ENCODE measurements around the gene ATCAY.
A peak's percentile ranks its signal among the peaks of the same experiment; 100 is the strongest.
"Not testable (repeated sequence)": the region's sequence is repeated elsewhere in the genome, so short reads cannot be mapped to it uniquely, and the experiment has no call there.

The ATCAY gene

DNA sequence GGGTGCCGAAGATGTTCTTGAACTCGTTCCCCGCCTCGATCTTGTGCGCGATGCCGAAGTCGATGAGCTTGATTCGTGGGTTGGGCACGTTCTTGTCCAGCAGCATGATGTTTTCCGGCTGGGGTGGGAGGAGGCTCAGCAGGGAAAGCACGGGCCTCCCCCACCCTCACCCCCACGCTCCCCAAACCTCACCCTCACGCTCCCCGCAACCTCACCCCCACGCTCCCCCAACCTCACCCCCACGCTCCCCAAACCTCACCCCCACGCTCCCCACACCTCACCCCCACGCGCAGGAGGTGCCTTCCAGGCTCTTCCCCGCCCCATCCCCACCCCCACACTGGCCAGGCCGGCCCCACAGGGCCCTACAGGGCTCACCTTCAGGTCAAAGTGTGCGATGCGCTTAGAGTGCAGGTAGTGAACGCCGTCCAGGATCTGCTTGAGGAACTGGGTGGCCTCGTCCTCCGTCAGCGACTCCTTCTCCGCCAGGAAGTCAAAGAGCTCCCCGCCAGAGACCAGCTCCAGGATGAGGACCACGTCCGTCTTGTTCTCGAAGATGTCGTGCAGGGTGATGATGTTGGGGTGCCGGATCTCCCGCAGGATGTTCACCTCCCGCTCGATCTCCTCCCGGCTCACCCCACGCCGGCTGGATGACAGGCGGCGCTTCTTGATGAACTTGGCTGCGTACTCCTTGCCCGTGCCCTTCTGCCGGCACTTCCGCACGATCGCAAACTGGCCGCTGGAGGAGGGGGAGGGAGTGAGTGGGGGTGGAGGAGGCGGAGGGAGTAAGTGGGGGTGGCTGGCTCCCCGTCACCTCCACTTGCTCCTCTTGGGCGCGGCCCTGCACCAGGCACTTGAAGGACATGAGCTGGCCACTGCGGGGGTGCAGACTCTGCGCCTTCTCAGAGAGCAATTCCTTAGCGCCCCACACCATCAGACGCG is 84.0 kb downstream of the ATCAY start:
- in situ Hi-C loops (cut with HindIII; ENCODE audit: low pct_unique_long_range_greater_than_20kb, low sequenced_read_pairs): no loop called here
- no peak for DNase-seq (ENCODE audit: low read depth in 1 of 2, low spot score in 1 of 2)
- no peak for TF ChIP-seq JUND (IDR thresholded peaks at IDR 0.05; ENCODE audit: low read depth)

DNA sequence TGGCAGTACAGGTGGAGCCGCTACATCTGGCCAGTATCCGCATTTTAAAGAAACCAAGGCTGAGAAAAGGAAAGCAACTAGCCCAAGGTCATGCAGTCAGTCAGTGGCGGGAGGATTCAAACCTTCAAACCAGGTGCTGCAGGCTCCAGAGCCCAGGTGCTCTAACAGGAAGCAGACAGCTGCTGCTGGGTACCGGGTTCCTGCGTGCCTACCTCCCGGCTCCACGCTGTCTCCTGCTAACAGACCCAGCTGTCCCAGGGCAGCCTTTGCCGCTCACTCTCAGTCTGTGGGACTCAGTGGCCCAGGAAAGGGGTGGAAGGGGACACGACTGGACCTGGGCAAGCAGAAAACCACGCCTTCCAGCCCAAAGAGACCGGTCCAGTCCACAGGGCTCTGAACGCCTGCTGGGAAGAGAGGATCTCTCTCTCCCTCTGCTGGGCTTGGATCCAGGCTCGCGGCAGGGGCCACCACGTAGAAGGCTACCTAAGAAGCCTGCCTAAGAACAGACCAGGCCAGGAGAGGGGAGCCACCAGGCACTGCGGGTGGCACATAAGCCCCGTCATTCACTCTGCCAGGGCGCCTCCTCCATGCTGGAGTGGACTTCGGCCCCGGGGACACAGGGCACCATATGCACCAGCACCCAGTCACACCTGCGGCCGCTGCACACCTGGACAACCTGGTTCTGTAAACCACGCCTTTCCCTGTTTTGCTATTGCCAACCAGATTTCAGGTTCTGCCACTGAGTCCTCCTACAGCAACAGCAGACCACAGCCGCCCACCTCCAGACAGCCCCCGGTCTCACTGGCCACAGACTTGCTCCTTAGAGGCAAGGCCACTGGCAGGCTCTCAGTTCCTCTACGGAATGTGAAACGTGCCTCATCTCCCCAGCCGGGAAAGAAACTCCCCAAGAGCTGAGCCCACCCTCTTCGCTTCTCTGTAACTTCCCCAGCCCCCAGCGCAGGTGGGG is 85.8 kb downstream of the ATCAY start:
- in situ Hi-C loops (cut with HindIII; ENCODE audit: low pct_unique_long_range_greater_than_20kb, low sequenced_read_pairs): no loop called here

GRCh38 chr19:3967983-3968382 is 87.5 kb downstream of the ATCAY start:
- DNase-seq (ENCODE audit: low read depth in 1 of 2, low spot score in 1 of 2); in situ Hi-C loops (cut with HindIII; ENCODE audit: low pct_unique_long_range_greater_than_20kb, low sequenced_read_pairs): not testable (repeated sequence)

More for the DNA sequence above, 85.8 kb downstream of the ATCAY start:
- DNase-seq (ENCODE audit: low read depth in 1 of 2, low spot score in 1 of 2): no peak
- TF ChIP-seq JUND (IDR thresholded peaks at IDR 0.05; ENCODE audit: low read depth): no peak

- peak; percentile 76 to 96 for DNase-seq (ENCODE audit: low read depth in 1 of 2, low spot score in 1 of 2)
- in situ Hi-C loops (cut with HindIII; ENCODE audit: low pct_unique_long_range_greater_than_20kb, low sequenced_read_pairs): no loop called here
- peak; percentile 85 for TF ChIP-seq JUND (IDR thresholded peaks at IDR 0.05; ENCODE audit: low read depth)
Measured at GRCh38 chr19:3968556-3969434, 88.3 kb downstream of the ATCAY start.

DNA sequence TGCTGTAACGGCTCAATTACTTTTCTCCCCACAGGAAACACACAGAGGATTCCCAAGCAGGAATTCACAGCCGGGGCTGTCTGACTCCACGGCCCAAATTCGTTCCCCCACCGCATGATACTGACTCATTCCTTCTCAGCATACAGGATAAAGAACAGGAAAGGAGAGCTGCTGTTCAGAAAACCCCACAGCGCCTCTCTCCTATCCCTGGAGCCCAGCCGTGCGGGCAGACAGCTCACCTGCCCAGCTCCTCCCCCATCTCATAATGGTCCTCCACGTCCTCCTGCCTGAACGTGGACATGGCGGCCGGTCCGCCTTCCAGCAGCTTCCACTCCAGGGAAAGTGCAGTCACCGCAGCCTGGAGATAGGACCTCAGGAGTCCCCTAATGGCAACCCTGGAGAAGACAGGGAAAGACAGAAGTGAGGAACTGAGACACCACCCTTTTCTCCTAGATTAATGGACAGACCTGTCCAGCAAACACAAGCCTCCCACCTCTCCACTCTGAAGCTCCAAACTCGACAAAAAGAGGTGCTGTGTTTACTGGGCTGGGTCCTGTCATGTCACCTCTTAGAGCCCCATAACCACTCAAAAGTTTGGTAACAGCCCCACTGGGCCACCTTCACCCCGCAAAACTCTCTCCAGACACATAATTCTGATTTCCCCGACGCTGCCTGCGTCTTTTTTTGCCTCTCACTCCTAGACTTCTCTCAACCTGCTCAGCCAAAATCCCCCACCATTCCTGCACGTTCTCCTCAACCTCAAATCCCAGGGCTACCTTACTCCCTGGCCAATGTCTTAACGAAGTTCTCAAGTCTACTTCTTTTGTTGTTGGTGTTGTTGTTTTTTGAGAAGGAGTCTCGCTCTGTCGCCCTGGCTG is 89.2 kb downstream of the ATCAY start:
- in situ Hi-C loops (cut with HindIII; ENCODE audit: low pct_unique_long_range_greater_than_20kb, low sequenced_read_pairs): no loop called here
- no peak for TF ChIP-seq JUND (IDR thresholded peaks at IDR 0.05; ENCODE audit: low read depth)
- DNase-seq (ENCODE audit: low read depth in 1 of 2, low spot score in 1 of 2): peak in 1 of 2 experiments; percentile 72

DNA sequence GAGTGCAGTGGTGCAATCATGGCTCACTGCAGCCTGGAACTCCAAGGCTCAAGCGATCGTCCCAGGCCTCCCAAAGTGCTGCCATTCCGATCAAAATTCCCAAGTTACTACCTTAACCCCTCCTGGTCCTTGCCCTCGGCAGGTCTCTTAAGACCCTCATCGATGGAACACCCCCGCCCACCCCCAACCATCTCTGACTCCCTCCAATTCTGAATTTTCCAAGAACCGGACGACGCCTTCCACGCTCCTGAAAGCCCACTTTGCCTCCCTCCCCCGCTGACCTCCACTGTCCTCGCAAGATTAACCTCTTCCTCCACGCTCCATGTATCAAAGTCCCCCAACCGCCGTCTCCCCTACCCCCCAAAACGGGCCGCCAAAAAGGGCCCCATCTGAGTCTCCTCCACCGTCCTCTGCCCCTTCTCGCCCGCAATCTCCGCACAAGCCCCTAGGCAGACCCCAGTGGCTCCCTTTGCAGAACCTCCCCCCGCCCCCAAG is 89.9 kb downstream of the ATCAY start:
- TF ChIP-seq JUND (IDR thresholded peaks at IDR 0.05; ENCODE audit: low read depth): no peak
- in situ Hi-C loops (cut with HindIII; ENCODE audit: low pct_unique_long_range_greater_than_20kb, low sequenced_read_pairs): no loop called here
- no peak for DNase-seq (ENCODE audit: low read depth in 1 of 2, low spot score in 1 of 2)

- in situ Hi-C loops (cut with HindIII; ENCODE audit: low pct_unique_long_range_greater_than_20kb, low sequenced_read_pairs): no loop called here
- no peak for TF ChIP-seq JUND (IDR thresholded peaks at IDR 0.05; ENCODE audit: low read depth)
- DNase-seq (ENCODE audit: low read depth in 1 of 2, low spot score in 1 of 2): peak; percentile 73 to 98
Measured at GRCh38 chr19:3970808-3971598, 90.5 kb downstream of the ATCAY start, which contains the start of gene DAPK3. Gene DAPK3 (minus strand): TSS chr19:3971099. CDS start chr19:3969735, 1,364 bp downstream.

DNA sequence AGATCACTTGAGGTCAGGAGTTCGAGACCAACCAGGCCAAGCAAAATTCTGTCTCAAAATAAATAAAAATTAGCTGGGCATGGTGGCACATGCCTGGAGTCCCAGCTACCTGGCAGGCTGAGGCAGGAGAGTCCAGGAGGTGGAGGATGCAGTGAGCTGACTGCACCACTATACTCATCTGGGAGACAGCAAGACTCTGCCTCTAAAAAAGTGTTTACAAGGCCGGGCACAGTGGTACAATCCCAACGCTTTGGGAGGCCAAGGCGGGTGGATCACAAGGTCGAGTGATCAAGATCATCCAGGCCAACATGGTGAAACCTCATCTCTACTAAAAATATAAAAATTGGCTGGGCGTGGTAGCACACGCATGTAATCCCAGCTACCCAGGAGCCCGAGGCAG is 94.7 kb downstream of the ATCAY start:
- in situ Hi-C loops (cut with HindIII; ENCODE audit: low pct_unique_long_range_greater_than_20kb, low sequenced_read_pairs): no loop called here
- no peak for DNase-seq (ENCODE audit: low read depth in 1 of 2, low spot score in 1 of 2)
- no peak for TF ChIP-seq JUND (IDR thresholded peaks at IDR 0.05; ENCODE audit: low read depth)

GRCh38 chr19:3975637-3976087 is 95.2 kb downstream of the ATCAY start:
- DNase-seq (ENCODE audit: low read depth in 1 of 2, low spot score in 1 of 2): no peak
- no peak for TF ChIP-seq JUND (IDR thresholded peaks at IDR 0.05; ENCODE audit: low read depth)
- in situ Hi-C loops (cut with HindIII; ENCODE audit: low pct_unique_long_range_greater_than_20kb, low sequenced_read_pairs): no loop called here

Data from T47D (cell line).